ENCODE measurements around the gene NELFE.
"Not testable (repeated sequence)": the region's sequence is repeated elsewhere in the genome, so short reads cannot be mapped to it uniquely, and the experiment has no call there.

DNA sequence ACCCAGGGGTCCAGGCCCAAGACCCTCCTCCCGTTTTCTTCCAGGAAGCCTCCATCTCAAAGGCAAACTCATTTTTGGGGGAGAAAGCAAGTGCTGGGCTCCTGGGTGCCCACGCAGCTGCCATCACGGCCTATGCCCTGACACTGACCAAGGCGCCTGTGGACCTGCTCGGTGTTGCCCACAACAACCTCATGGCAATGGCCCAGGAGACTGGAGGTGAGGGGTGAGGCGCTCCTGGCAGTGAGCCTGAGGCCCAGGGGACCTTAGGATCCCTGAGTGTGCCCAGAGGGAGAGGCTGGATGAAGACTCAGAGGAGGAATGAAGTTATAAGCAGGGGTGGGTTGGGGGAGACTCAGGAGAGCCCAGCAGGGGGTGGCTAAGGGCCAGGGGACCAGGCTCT lies 37.6 kb upstream of the NELFE start:
- TF ChIP-seq CEBPB (IDR thresholded peaks at IDR 0.05; ENCODE audit: borderline replicate concordance, low read depth, low read length); TCF7L2 (IDR thresholded peaks at IDR 0.05; ENCODE audit: low read depth, low read length); ZEB1 (IDR thresholded peaks at IDR 0.05; ENCODE audit: insufficient replicate concordance, low read depth); HNF4G (IDR thresholded peaks at IDR 0.05; ENCODE audit: borderline replicate concordance, low read depth, low read length); HNF4G (CRISPR knock-in tag; IDR thresholded peaks at IDR 0.05; ENCODE audit: borderline replicate concordance, low read depth); TP53 (CRISPR knock-in tag; conservative IDR thresholded peaks at IDR 0.05): not testable (repeated sequence)
- TF ChIP-seq, protein P1, sequence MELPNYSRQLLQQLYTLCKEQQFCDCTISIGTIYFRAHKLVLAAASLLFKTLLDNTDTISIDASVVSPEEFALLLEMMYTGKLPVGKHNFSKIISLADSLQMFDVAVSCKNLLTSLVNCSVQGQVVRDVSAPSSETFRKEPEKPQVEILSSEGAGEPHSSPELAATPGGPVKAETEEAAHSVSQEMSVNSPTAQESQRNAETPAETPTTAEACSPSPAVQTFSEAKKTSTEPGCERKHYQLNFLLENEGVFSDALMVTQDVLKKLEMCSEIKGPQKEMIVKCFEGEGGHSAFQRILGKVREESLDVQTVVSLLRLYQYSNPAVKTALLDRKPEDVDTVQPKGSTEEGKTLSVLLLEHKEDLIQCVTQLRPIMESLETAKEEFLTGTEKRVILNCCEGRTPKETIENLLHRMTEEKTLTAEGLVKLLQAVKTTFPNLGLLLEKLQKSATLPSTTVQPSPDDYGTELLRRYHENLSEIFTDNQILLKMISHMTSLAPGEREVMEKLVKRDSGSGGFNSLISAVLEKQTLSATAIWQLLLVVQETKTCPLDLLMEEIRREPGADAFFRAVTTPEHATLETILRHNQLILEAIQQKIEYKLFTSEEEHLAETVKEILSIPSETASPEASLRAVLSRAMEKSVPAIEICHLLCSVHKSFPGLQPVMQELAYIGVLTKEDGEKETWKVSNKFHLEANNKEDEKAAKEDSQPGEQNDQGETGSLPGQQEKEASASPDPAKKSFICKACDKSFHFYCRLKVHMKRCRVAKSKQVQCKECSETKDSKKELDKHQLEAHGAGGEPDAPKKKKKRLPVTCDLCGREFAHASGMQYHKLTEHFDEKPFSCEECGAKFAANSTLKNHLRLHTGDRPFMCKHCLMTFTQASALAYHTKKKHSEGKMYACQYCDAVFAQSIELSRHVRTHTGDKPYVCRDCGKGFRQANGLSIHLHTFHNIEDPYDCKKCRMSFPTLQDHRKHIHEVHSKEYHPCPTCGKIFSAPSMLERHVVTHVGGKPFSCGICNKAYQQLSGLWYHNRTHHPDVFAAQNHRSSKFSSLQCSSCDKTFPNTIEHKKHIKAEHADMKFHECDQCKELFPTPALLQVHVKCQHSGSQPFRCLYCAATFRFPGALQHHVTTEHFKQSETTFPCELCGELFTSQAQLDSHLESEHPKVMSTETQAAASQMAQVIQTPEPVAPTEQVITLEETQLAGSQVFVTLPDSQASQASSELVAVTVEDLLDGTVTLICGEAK (IDR thresholded peaks at IDR 0.05), result not testable (repeated sequence)
- TF ChIP-seq, protein P1 (CRISPR knock-in tag; IDR thresholded peaks at IDR 0.05), result not testable (repeated sequence)
- TF ChIP-seq, protein P2, sequence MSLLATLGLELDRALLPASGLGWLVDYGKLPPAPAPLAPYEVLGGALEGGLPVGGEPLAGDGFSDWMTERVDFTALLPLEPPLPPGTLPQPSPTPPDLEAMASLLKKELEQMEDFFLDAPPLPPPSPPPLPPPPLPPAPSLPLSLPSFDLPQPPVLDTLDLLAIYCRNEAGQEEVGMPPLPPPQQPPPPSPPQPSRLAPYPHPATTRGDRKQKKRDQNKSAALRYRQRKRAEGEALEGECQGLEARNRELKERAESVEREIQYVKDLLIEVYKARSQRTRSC (CRISPR knock-in tag; IDR thresholded peaks at IDR 0.05; ENCODE audit: low read depth), result not testable (repeated sequence)
- TF ChIP-seq, protein P3, sequence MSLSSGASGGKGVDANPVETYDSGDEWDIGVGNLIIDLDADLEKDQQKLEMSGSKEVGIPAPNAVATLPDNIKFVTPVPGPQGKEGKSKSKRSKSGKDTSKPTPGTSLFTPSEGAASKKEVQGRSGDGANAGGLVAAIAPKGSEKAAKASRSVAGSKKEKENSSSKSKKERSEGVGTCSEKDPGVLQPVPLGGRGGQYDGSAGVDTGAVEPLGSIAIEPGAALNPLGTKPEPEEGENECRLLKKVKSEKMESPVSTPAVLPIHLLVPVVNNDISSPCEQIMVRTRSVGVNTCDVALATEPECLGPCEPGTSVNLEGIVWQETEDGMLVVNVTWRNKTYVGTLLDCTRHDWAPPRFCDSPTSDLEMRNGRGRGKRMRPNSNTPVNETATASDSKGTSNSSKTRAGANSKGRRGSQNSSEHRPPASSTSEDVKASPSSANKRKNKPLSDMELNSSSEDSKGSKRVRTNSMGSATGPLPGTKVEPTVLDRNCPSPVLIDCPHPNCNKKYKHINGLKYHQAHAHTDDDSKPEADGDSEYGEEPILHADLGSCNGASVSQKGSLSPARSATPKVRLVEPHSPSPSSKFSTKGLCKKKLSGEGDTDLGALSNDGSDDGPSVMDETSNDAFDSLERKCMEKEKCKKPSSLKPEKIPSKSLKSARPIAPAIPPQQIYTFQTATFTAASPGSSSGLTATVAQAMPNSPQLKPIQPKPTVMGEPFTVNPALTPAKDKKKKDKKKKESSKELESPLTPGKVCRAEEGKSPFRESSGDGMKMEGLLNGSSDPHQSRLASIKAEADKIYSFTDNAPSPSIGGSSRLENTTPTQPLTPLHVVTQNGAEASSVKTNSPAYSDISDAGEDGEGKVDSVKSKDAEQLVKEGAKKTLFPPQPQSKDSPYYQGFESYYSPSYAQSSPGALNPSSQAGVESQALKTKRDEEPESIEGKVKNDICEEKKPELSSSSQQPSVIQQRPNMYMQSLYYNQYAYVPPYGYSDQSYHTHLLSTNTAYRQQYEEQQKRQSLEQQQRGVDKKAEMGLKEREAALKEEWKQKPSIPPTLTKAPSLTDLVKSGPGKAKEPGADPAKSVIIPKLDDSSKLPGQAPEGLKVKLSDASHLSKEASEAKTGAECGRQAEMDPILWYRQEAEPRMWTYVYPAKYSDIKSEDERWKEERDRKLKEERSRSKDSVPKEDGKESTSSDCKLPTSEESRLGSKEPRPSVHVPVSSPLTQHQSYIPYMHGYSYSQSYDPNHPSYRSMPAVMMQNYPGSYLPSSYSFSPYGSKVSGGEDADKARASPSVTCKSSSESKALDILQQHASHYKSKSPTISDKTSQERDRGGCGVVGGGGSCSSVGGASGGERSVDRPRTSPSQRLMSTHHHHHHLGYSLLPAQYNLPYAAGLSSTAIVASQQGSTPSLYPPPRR (CRISPR knock-in tag; IDR thresholded peaks at IDR 0.05; ENCODE audit: borderline replicate concordance), result not testable (repeated sequence)
